Measurements from ENCODE around the gene TBX21.

DNA sequence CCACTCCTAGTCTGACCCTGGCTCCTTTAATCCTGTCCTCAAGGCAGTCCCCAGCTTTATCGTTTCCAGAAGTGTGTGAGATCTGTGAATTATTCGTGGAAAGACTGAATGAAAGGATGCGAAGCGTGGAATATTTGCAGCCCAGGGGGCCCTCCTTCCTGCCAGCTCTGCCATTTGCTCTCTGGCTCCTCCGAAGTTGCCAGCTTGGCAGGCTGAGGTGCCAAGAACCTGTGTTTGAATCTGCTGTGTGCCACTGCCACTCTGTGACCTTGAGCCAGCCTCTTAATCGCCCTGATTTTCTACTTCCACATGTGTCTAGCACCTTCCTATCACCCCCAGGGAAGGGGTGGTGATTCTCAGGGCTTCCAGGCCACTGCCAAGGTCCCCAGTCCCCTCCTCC is 28.3 kb upstream of the TBX21 start:
- TF ChIP-seq CTCF (IDR thresholded peaks at IDR 0.05), result no peak
- TF ChIP-seq POLR2A (IDR thresholded peaks at IDR 0.05), result no peak
